ENCODE results near the gene LETM1. TPM values are rescaled to one million over a fixed set of nuclear protein-coding genes. Genes with fewer than 3 reads are reported as not detected.

Gene LETM1
- total RNA-seq, 4 donors from 2014 or later = 40.6 to 85.6 (median 72.8) TPM

- Histone ChIP-seq H3K27me3 (peaks cover 0 to 60% (median 0%) of the 10 kb centered on the region in 4 donors), H3K27ac (peak overlapping the region in 3 of 4 donors; percentile 83 to 90 (median 85)), H3K4me1 (peaks cover 25 to 79% (median 32%) of the 10 kb centered on the region in 3 donors), H3K4me3 (peak overlapping the region; percentile 71 to 86 (median 82)), H3K36me3 (peaks cover 2 to 41% (median 6%) of the 10 kb centered on the region in 3 donors), H3K9me3 (no peaks in the 10 kb centered on the region)
- DNase-seq = no peak
- intact Hi-C loops (cut with DNase I) = no loop called here
- TF ChIP-seq POLR2A (IDR thresholded peaks at IDR 0.05) (no peak), CTCF (IDR thresholded peaks at IDR 0.05) (no peak)
- 5% methylated on average over 8 of the region's 68 CpGs; no CpG with 5 or more reads in 1 of the 2 donors for WGBS, 2 donors
These were observed 61.1 kb downstream of the LETM1 start for GRCh38 chr4:1794809-1795298.

- no peak for DNase-seq
- peaks cover 31 to 79% (median 38%) of the 10 kb centered on the region in 3 donors for H3K4me1 ChIP-seq
- no peaks in the 10 kb centered on the region for H3K9me3 ChIP-seq
- H3K36me3 ChIP-seq = peaks cover 0 to 34% (median 0%) of the 10 kb centered on the region in 3 donors
- no peak for TF ChIP-seq CTCF (IDR thresholded peaks at IDR 0.05)
- no peak for TF ChIP-seq POLR2A (IDR thresholded peaks at IDR 0.05)
- WGBS, 2 donors = no CpG with 5 or more reads among the region's 101 CpGs
- peak overlapping the region; percentile 71 to 86 (median 82) for H3K4me3 ChIP-seq
- intact Hi-C loops (cut with DNase I) = no loop called here
- H3K27me3 ChIP-seq = peaks cover 0 to 54% (median 0%) of the 10 kb centered on the region in 4 donors
- peak overlapping the region; percentile 55 to 90 (median 84) for H3K27ac ChIP-seq
These were observed 61.8 kb downstream of the LETM1 start for GRCh38 chr4:1793940-1794808.

- peaks cover 0 to 27% (median 0%) of the 10 kb centered on the region in 3 donors for H3K36me3 ChIP-seq
- TF ChIP-seq POLR2A (IDR thresholded peaks at IDR 0.05) = no peak
- H3K9me3 ChIP-seq = no peaks in the 10 kb centered on the region
- H3K4me1 ChIP-seq = peaks cover 36 to 79% (median 41%) of the 10 kb centered on the region in 3 donors
- peak overlapping the region; percentile 71 to 86 (median 82) for H3K4me3 ChIP-seq
- intact Hi-C loops (cut with DNase I) = no loop called here
- peak overlapping the region; percentile 55 to 90 (median 84) for H3K27ac ChIP-seq
- WGBS, 2 donors = no CpG with 5 or more reads among the region's 44 CpGs
- peaks cover 0 to 47% (median 0%) of the 10 kb centered on the region in 4 donors for H3K27me3 ChIP-seq
- DNase-seq = no peak
These were observed 62.5 kb downstream of the LETM1 start for GRCh38 chr4:1793496-1793840.

GRCh38 chr4:1792832-1793495 is 63.0 kb downstream of the LETM1 start, which contains the start of gene FGFR3:
TSS of gene FGFR3 (plus strand) at chr4:1793293. CDS start at chr4:1793935, 642 bp downstream.
- DNase-seq = no peak
- intact Hi-C loops (cut with DNase I) = no loop called here
- Histone ChIP-seq H3K27ac (peak within 1 kb of the TSS; percentile 55 to 90 (median 84)), H3K9me3 (no peaks in the 10 kb centered on the region), H3K4me1 (peaks cover 41 to 79% (median 44%) of the 10 kb centered on the region in 3 donors), H3K27me3 (peaks cover 0 to 42% (median 0%) of the 10 kb centered on the region in 4 donors), H3K4me3 (peak within 1 kb of the TSS; percentile 71 to 86 (median 82)), H3K36me3 (peaks cover 0 to 22% (median 0%) of the 10 kb centered on the region in 3 donors)
- no peak for TF ChIP-seq CTCF (IDR thresholded peaks at IDR 0.05)
- peak in 2 of 4 donors; percentile 50 to 79 for TF ChIP-seq POLR2A (IDR thresholded peaks at IDR 0.05)
- no CpG with 5 or more reads among the region's 95 CpGs for WGBS, 2 donors

- intact Hi-C loops (cut with DNase I) = no loop called here
- Histone ChIP-seq H3K4me3 (peak overlapping the region in 2 of 4 donors; percentile 80 to 84), H3K27ac (peak overlapping the region in 2 of 4 donors; percentile 63 to 90), H3K36me3 (peaks cover 0 to 15% (median 0%) of the 10 kb centered on the region in 3 donors), H3K4me1 (peaks cover 44 to 79% (median 48%) of the 10 kb centered on the region in 3 donors), H3K27me3 (peaks cover 0 to 36% (median 0%) of the 10 kb centered on the region in 4 donors), H3K9me3 (no peaks in the 10 kb centered on the region)
- TF ChIP-seq CTCF (IDR thresholded peaks at IDR 0.05) = no peak
- TF ChIP-seq POLR2A (IDR thresholded peaks at IDR 0.05) = no peak
- WGBS, 2 donors = 75% methylated on average over 5 of the region's 29 CpGs; no CpG with 5 or more reads in 1 of the 2 donors
- DNase-seq = no peak
These were observed 63.7 kb downstream of the LETM1 start for GRCh38 chr4:1792158-1792831.
